Astrocyte (in vitro differentiated cells and primary cell): ENCODE results near the gene UBE2S. TPM values are rescaled to one million over a fixed set of nuclear protein-coding genes. Genes with fewer than 3 reads are reported as not detected.

Source experiments
- DNase-seq: peaks from one replicate; pipeline ENCODE4 v3.0.0-alpha.2; 2010; ENCODE audit warnings: low read depth
- FAIRE-seq: peaks from 2 replicates; lab custom pipeline; 2011; peaks lifted over from hg19 to GRCh38; lab: Jason Lieb, UNC
- H2AFZ ChIP-seq: 2 replicates; pipeline ENCODE4 v1.6.0; 2012; ENCODE audit warnings: low read depth, low read length, inconsistent platforms
- H3K27ac ChIP-seq: 2 replicates; pipeline ENCODE4 v1.5.1; 2011; ENCODE audit warnings: low read depth, low read length, inconsistent platforms
- H3K27me3 ChIP-seq: 2 replicates; pipeline ENCODE4 v1.6.0; 2011; ENCODE audit warnings: low read length, inconsistent platforms; ENCODE audit not compliant: insufficient read depth
- H3K36me3 ChIP-seq: 2 replicates; pipeline ENCODE4 v1.5.1; 2011; ENCODE audit warnings: low read length, inconsistent platforms; ENCODE audit not compliant: insufficient read depth
- H3K4me1 ChIP-seq: 2 replicates; pipeline ENCODE4 v1.5.1; 2011; ENCODE audit warnings: low read length, inconsistent platforms; ENCODE audit not compliant: insufficient read depth
- H3K4me2 ChIP-seq: 2 replicates; pipeline ENCODE4 v1.6.0; 2012; ENCODE audit warnings: low read length, inconsistent platforms
- H3K4me3 ChIP-seq: 2 replicates; pipeline ENCODE4 v1.5.1; 2011; ENCODE audit warnings: low read depth, mild to moderate bottlenecking, low read length, inconsistent platforms; ENCODE audit not compliant: insufficient read depth
- H3K79me2 ChIP-seq: 2 replicates; pipeline ENCODE4 v1.6.0; 2012; ENCODE audit warnings: mild to moderate bottlenecking, low read length, inconsistent platforms; ENCODE audit not compliant: insufficient read depth
- H3K9ac ChIP-seq: 2 replicates; pipeline ENCODE4 v1.6.0; 2012; ENCODE audit warnings: mild to moderate bottlenecking, low read length, inconsistent platforms
- H3K9me3 ChIP-seq: 2 replicates; pipeline ENCODE4 v1.5.1; 2012; ENCODE audit warnings: low read depth, mild to moderate bottlenecking, low read length, inconsistent platforms; ENCODE audit not compliant: insufficient read depth
- H4K20me1 ChIP-seq: 2 replicates; pipeline ENCODE4 v1.6.0; 2012; ENCODE audit warnings: low read length, inconsistent platforms; ENCODE audit not compliant: insufficient read depth
- H3K27ac Mint-ChIP-seq: one replicate; pipeline ENCODE4 v1.8.0; 2021; ENCODE audit warnings: mild to moderate bottlenecking, mixed read lengths; ENCODE audit not compliant: unreplicated experiment
- H3K27me3 Mint-ChIP-seq: one replicate; pipeline ENCODE4 v1.8.0; 2021; ENCODE audit warnings: low read depth, mixed read lengths; ENCODE audit not compliant: unreplicated experiment
- H3K36me3 Mint-ChIP-seq: one replicate; pipeline ENCODE4 v1.8.0; 2021; ENCODE audit warnings: low read depth, mixed read lengths; ENCODE audit not compliant: unreplicated experiment
- H3K4me1 Mint-ChIP-seq: one replicate; pipeline ENCODE4 v1.8.0; 2021; ENCODE audit warnings: low read depth, mixed read lengths; ENCODE audit not compliant: unreplicated experiment
- H3K4me3 Mint-ChIP-seq: one replicate; pipeline ENCODE4 v1.8.0; 2021; ENCODE audit warnings: mild to moderate bottlenecking, moderate library complexity, mixed read lengths; ENCODE audit not compliant: unreplicated experiment
- H3K9me3 Mint-ChIP-seq: one replicate; pipeline ENCODE4 v1.8.0; 2021; ENCODE audit warnings: mild to moderate bottlenecking, mixed read lengths; ENCODE audit not compliant: unreplicated experiment
- CTCF ChIP-seq: IDR thresholded peaks from 2 replicates; pipeline ENCODE4 v1.5.1; 2011; ENCODE audit warnings: low read depth, mild to moderate bottlenecking, inconsistent platforms, low read length, moderate library complexity; ENCODE audit not compliant: insufficient read depth
- EZH2 ChIP-seq: IDR thresholded peaks from 2 replicates; pipeline ENCODE4 v1.6.1; 2012; ENCODE audit warnings: mild to moderate bottlenecking, low read length, inconsistent platforms; ENCODE audit not compliant: insufficient read depth
- total RNA-seq: library from RNA; stranded (reverse); gene quantifications from 2 replicates; pipeline ENCODE4 v1.2.1, GENCODE V29; 2021

The UBE2S gene
- total RNA-seq, 1 donor from 2014 or later: 116 TPM

GRCh38 chr19:55355213-55355821 is 52.3 kb downstream of the UBE2S start:
- peaks cover 65% of the 10 kb centered on the region for H3K27me3 Mint-ChIP-seq
- peaks cover 17% of the 10 kb centered on the region for H3K27me3 ChIP-seq

GRCh38 chr19:55354698-55355212 is 52.8 kb downstream of the UBE2S start, which contains the start of gene COX6B2:
TSS of gene COX6B2 (minus strand) at chr19:55354719. CDS start at chr19:55354521, 198 bp downstream.
- Mint-ChIP-seq H3K9me3 (peaks cover 6% of the 10 kb centered on the region), H3K27ac (no peak within 1 kb of the TSS), H3K27me3 (peaks cover 65% of the 10 kb centered on the region), H3K4me1 (no peaks in the 10 kb centered on the region), H3K36me3 (peaks cover 4% of the 10 kb centered on the region), H3K4me3 (peak within 1 kb of the TSS; percentile 79)
- Histone ChIP-seq H3K4me1 (peaks cover 10% of the 10 kb centered on the region), H3K4me2 (peak within 1 kb of the TSS; percentile 82), H4K20me1 (peaks cover 11% of the 10 kb centered on the region), H3K79me2 (no peaks in the 10 kb centered on the region), H3K36me3 (no peaks in the 10 kb centered on the region), H3K27ac (no peak within 1 kb of the TSS), H3K27me3 (peaks cover 17% of the 10 kb centered on the region), H3K9ac (peak within 1 kb of the TSS; percentile 43), H3K4me3 (peak within 1 kb of the TSS; percentile 17), H3K9me3 (no peaks in the 10 kb centered on the region), H2AFZ (peak within 1 kb of the TSS; percentile 81)
- no peak for TF ChIP-seq CTCF
- peak; percentile 73 for TF ChIP-seq EZH2
- FAIRE-seq: no peak
- no peak for DNase-seq

More at GRCh38 chr19:55355213-55355821, 52.3 kb downstream of the UBE2S start:
- Mint-ChIP-seq H3K27ac (no peak overlapping the region), H3K9me3 (peaks cover 6% of the 10 kb centered on the region), H3K4me3 (no peak overlapping the region), H3K36me3 (peaks cover 4% of the 10 kb centered on the region), H3K4me1 (no peaks in the 10 kb centered on the region)
- H3K4me3 ChIP-seq: no peak overlapping the region
- FAIRE-seq (no peak), DNase-seq (no peak)
- H3K4me2 ChIP-seq: no peak overlapping the region
- no peaks in the 10 kb centered on the region for H3K9me3 ChIP-seq
- H2AFZ ChIP-seq: no peak overlapping the region
- no peak for TF ChIP-seq CTCF
- peak; percentile 26 for TF ChIP-seq EZH2
- H3K9ac ChIP-seq: no peak overlapping the region
- no peaks in the 10 kb centered on the region for H3K36me3 ChIP-seq
- no peak overlapping the region for H3K27ac ChIP-seq
- H4K20me1 ChIP-seq: peaks cover 11% of the 10 kb centered on the region
- no peaks in the 10 kb centered on the region for H3K79me2 ChIP-seq
- peaks cover 10% of the 10 kb centered on the region for H3K4me1 ChIP-seq
